Measurements from ENCODE around the gene LUM.

DNA sequence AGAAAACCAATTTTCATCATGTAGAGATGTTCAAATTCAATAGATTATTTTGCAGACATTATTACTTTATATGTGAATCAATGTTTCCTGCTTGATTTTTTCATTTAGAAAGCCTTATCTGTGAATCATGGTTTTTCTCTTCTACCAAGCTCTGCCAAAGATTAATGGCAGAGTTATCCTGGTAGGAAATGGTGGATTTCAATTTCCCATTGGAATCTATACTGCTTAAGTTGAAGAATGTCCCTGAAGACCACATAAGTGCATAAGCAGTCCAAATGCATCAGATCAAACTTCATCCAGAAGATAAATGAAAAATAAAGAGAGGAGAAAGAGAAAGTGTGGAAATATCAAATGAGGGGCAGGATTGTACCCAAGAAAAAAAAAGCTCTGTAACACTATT, 5.0 kb downstream of the LUM start:
- TF ChIP-seq, protein P1, sequence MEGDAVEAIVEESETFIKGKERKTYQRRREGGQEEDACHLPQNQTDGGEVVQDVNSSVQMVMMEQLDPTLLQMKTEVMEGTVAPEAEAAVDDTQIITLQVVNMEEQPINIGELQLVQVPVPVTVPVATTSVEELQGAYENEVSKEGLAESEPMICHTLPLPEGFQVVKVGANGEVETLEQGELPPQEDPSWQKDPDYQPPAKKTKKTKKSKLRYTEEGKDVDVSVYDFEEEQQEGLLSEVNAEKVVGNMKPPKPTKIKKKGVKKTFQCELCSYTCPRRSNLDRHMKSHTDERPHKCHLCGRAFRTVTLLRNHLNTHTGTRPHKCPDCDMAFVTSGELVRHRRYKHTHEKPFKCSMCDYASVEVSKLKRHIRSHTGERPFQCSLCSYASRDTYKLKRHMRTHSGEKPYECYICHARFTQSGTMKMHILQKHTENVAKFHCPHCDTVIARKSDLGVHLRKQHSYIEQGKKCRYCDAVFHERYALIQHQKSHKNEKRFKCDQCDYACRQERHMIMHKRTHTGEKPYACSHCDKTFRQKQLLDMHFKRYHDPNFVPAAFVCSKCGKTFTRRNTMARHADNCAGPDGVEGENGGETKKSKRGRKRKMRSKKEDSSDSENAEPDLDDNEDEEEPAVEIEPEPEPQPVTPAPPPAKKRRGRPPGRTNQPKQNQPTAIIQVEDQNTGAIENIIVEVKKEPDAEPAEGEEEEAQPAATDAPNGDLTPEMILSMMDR (IDR thresholded peaks at IDR 0.05), result no peak
- TF ChIP-seq POLR2A (IDR thresholded peaks at IDR 0.05), result no peak
- TF ChIP-seq POLR2AphosphoS5 (IDR thresholded peaks at IDR 0.05), result no peak
